ENCODE measurements around the gene MRPS27. TPM values are rescaled to one million over a fixed set of nuclear protein-coding genes. Genes with fewer than 3 reads are reported as not detected.

The MRPS27 gene
- total RNA-seq, 4 donors from 2014 or later, result 48.6 to 57.9 (median 55.1) TPM

DNA sequence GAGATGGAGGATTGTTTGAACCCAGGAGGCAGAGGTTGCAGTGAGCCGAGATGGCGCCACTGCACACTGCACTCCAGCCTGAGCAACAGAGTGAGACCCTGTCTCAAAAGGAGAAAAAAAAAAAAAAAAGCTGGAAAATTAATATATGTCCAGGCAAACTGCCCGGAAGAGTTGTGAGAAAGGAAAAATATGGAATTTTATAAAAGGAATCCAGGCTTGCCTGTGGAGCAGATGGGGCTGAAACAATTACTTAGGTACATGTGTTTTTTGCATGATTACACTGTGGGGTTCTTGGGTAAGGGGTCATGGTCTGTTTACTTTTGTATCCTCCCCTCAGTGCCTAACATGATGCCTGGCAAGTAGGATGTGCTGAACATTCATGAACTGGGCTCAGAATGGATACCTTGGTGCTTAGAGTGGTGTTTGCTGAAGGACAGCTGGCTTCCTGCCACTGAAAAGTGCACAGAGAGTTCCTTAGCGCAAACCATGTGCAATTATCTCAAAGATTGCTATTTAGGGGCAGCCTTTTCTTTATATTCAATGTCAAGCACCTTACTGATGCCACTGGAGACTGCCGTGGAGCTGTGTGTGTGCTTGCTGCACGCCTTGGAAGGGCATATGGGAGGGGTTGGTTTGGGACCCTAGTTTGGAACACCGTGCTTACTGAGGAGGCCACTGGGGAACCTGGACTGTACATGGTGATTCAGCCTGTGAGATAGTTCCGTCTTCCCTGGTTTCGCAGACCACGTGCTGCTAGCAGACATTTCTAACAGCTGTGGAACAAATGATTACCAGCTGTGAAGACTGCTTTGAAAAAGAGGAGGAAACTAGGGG, 134.3 kb downstream of the MRPS27 start:
- peak; percentile 42 for ATAC-seq
- no peak overlapping the region for H3K4me3 ChIP-seq
- H3K27ac ChIP-seq, result peak overlapping the region in 3 of 4 donors; percentile 26 to 44 (median 26)
- H3K27me3 ChIP-seq, result no peaks in the 10 kb centered on the region
- no peak for TF ChIP-seq EP300 (IDR thresholded peaks at IDR 0.05)
- TF ChIP-seq POLR2A (IDR thresholded peaks at IDR 0.05), result no peak
- TF ChIP-seq CTCF (IDR thresholded peaks at IDR 0.05), result no peak
- no peak for TF ChIP-seq POLR2AphosphoS5 (IDR thresholded peaks at IDR 0.05)
- H3K9me3 ChIP-seq, result no peaks in the 10 kb centered on the region
- peaks cover 2 to 82% (median 12%) of the 10 kb centered on the region in 3 donors for H3K4me1 ChIP-seq
- peaks cover 0 to 59% of the 10 kb centered on the region in 2 donors for H3K36me3 ChIP-seq
- 66 to 83% methylated on average over 2 to 5 of the region's 10 CpGs for WGBS, 2 donors (ENCODE audit: low coverage in 1 of 2)

DNA sequence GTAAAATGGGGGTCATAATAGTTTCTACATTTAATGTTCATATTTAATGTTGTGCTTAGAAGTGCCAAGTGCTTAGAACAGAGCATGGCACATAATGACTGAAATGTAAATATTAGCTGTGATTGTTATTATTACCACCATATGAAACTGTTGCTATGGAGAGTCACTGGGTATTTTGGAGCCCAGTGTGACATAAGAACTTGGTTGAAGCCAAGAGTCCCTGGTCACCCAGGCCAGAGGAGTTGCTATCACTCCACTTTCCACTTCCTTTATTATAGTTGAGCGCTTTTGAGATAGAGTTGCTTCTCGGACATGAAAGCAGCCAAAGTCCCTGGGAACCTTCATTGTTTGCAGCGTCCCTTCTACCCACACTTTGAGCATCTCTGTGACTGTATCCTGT, 135.6 kb downstream of the MRPS27 start:
- ATAC-seq, result no peak
- peaks cover 0 to 48% of the 10 kb centered on the region in 2 donors for H3K36me3 ChIP-seq
- TF ChIP-seq EP300 (IDR thresholded peaks at IDR 0.05) (no peak), POLR2AphosphoS5 (IDR thresholded peaks at IDR 0.05) (no peak), CTCF (IDR thresholded peaks at IDR 0.05) (no peak), POLR2A (IDR thresholded peaks at IDR 0.05) (no peak)
- peak overlapping the region in 2 of 4 donors; percentile 26 to 39 for H3K27ac ChIP-seq
- 31 to 82% methylated on average over 3 of the region's 3 CpGs for WGBS, 2 donors (ENCODE audit: low coverage in 1 of 2)
- H3K9me3 ChIP-seq, result no peaks in the 10 kb centered on the region
- H3K4me1 ChIP-seq, result peaks cover 2 to 95% (median 12%) of the 10 kb centered on the region in 3 donors
- H3K27me3 ChIP-seq, result no peaks in the 10 kb centered on the region
- no peak overlapping the region for H3K4me3 ChIP-seq

GRCh38 chr5:72183101-72183520, 136.9 kb downstream of the MRPS27 start:
- peaks cover 2 to 98% (median 16%) of the 10 kb centered on the region in 3 donors for H3K4me1 ChIP-seq
- H3K27ac ChIP-seq, result peak overlapping the region in 2 of 4 donors; percentile 29 to 39
- no peak for ATAC-seq
- peaks cover 0 to 36% of the 10 kb centered on the region in 2 donors for H3K36me3 ChIP-seq
- WGBS, 2 donors (ENCODE audit: low coverage in 1 of 2), result 88 to 93% methylated on average over 3 to 7 of the region's 7 CpGs
- H3K4me3 ChIP-seq, result no peak overlapping the region
- TF ChIP-seq EP300 (IDR thresholded peaks at IDR 0.05), result no peak
- TF ChIP-seq POLR2AphosphoS5 (IDR thresholded peaks at IDR 0.05), result no peak
- no peak for TF ChIP-seq CTCF (IDR thresholded peaks at IDR 0.05)
- TF ChIP-seq POLR2A (IDR thresholded peaks at IDR 0.05), result no peak
- H3K27me3 ChIP-seq, result no peaks in the 10 kb centered on the region
- H3K9me3 ChIP-seq, result no peaks in the 10 kb centered on the region

DNA sequence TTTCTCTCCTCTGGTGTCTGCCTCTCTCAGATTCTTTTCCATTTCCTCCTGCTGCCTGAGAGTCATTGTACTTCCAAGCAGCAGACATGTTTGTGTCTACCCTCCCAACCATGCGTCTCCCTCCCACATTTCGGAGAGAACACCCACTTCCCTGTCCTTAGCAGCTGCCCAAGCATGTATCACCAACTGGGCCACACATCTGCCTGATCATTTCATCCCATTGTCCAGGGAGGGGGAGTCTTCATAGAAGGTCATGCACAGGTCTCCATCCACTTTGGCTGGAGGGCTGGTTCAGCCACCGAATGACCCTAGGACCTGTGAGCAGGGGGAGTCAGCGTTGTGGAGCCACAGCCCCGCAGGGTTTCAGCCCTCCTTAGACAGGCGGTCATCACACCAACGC, 137.4 kb downstream of the MRPS27 start:
- Histone ChIP-seq H3K36me3 (peaks cover 0 to 32% of the 10 kb centered on the region in 2 donors), H3K27ac (peak overlapping the region in 3 of 4 donors; percentile 27 to 39 (median 29)), H3K4me1 (peaks cover 2 to 94% (median 15%) of the 10 kb centered on the region in 3 donors), H3K27me3 (no peaks in the 10 kb centered on the region), H3K9me3 (no peaks in the 10 kb centered on the region), H3K4me3 (no peak overlapping the region)
- ATAC-seq, result no peak
- no peak for TF ChIP-seq CTCF (IDR thresholded peaks at IDR 0.05)
- TF ChIP-seq EP300 (IDR thresholded peaks at IDR 0.05), result no peak
- no peak for TF ChIP-seq POLR2AphosphoS5 (IDR thresholded peaks at IDR 0.05)
- TF ChIP-seq POLR2A (IDR thresholded peaks at IDR 0.05), result no peak
- WGBS, 2 donors (ENCODE audit: low coverage in 1 of 2), result 100% methylated on average over 3 to 4 of the region's 7 CpGs
